GM23248 (cell line): ENCODE data around the gene EXOC7.

Source experiments
- EZH2 ChIP-seq: fragments of 200-600 bp; sonication (generic); IDR thresholded peaks from 2 replicates; pipeline ENCODE4 v1.6.1; 2018; ENCODE audit warnings: antibody characterized with exemption, mild to moderate bottlenecking; ENCODE audit not compliant: insufficient read depth, poor library complexity, severe bottlenecking
- EZH2phosphoT487 ChIP-seq: fragments of 200-600 bp; sonication (generic); IDR thresholded peaks from 2 replicates; pipeline ENCODE4 v1.6.1; 2018; ENCODE audit warnings: antibody characterized with exemption, moderate library complexity, mild to moderate bottlenecking, low read depth; ENCODE audit not compliant: insufficient read depth

GRCh38 chr17:76053246-76054111 lies 50.1 kb downstream of the EXOC7 start:
- no peak for TF ChIP-seq EZH2phosphoT487
- TF ChIP-seq EZH2, result no peak
